Keratinocyte (primary cell): ENCODE results near the gene ALG14. TPM values are rescaled to one million over a fixed set of nuclear protein-coding genes. Genes with fewer than 3 reads are reported as not detected.

Source experiments
- DNase-seq: peaks from one replicate; pipeline ENCODE4 v3.0.0-alpha.2; 2011; ENCODE audit warnings: low read depth, missing footprints, low spot score
- FAIRE-seq: peaks from 2 replicates; lab custom pipeline; 2011; peaks lifted over from hg19 to GRCh38; lab: Jason Lieb, UNC
- H2AFZ ChIP-seq: 2 replicates; pipeline ENCODE4 v1.6.0; 2012; ENCODE audit warnings: low read length, control low read depth, inconsistent platforms; ENCODE audit not compliant: control insufficient read depth
- H3K27ac ChIP-seq: 2 replicates; pipeline ENCODE4 v1.5.1; 2011; ENCODE audit warnings: low read length; ENCODE audit not compliant: control insufficient read depth, insufficient read depth
- H3K27me3 ChIP-seq: 3 replicates; pipeline ENCODE4 v1.6.0; 2011; ENCODE audit warnings: low read length; ENCODE audit not compliant: control insufficient read depth, insufficient read depth; ENCODE audit errors: extremely low read depth
- H3K36me3 ChIP-seq, 2 experiments: 2 replicates in 1 of 2; 3 replicates in 1 of 2; pipeline ENCODE4 v1.5.1; 2011; ENCODE audit warnings: low read length in 2 of 2, mild to moderate bottlenecking in 1 of 2; ENCODE audit not compliant: control insufficient read depth in 2 of 2, insufficient read depth in 2 of 2; ENCODE audit errors: extremely low read depth in 1 of 2
- H3K4me1 ChIP-seq: 3 replicates; pipeline ENCODE4 v1.5.1; 2011; ENCODE audit warnings: low read length; ENCODE audit not compliant: control insufficient read depth, insufficient read depth; ENCODE audit errors: extremely low read depth
- H3K4me2 ChIP-seq: 3 replicates; pipeline ENCODE4 v1.6.0; 2011; ENCODE audit warnings: low read depth, low read length; ENCODE audit not compliant: control insufficient read depth, insufficient read depth; ENCODE audit errors: extremely low read depth
- H3K4me3 ChIP-seq, 3 experiments: fragments of 200-600 bp in 1 of 3; sonication (generic) in 1 of 3; 2 replicates in 2 of 3; 3 replicates in 1 of 3; pipeline ENCODE4 v1.5.1; 2011 to 2016; ENCODE audit warnings: low read length in 3 of 3, mild to moderate bottlenecking in 3 of 3, control low read depth in 2 of 3, inconsistent platforms in 1 of 3, low read depth in 1 of 3, mixed read lengths in 1 of 3, mixed run types in 1 of 3, moderate library complexity in 1 of 3; ENCODE audit not compliant: control insufficient read depth in 2 of 3, insufficient read depth in 2 of 3; ENCODE audit errors: extremely low read depth in 1 of 3
- H3K79me2 ChIP-seq: 2 replicates; pipeline ENCODE4 v1.6.0; 2012; ENCODE audit warnings: low read length; ENCODE audit not compliant: control insufficient read depth, insufficient read depth
- H3K9ac ChIP-seq: 3 replicates; pipeline ENCODE4 v1.6.0; 2011; ENCODE audit warnings: low read length; ENCODE audit not compliant: control insufficient read depth, insufficient read depth; ENCODE audit errors: extremely low read depth
- H3K9me1 ChIP-seq: 3 replicates; pipeline ENCODE4 v1.6.0; 2011; ENCODE audit warnings: low read length; ENCODE audit not compliant: control insufficient read depth, insufficient read depth; ENCODE audit errors: extremely low read depth
- H3K9me3 ChIP-seq: 2 replicates; pipeline ENCODE4 v1.5.1; 2012; ENCODE audit warnings: low read depth, low read length; ENCODE audit not compliant: control insufficient read depth
- H4K20me1 ChIP-seq: 3 replicates; pipeline ENCODE4 v1.6.0; 2011; ENCODE audit warnings: low read length; ENCODE audit not compliant: control insufficient read depth, insufficient read depth; ENCODE audit errors: extremely low read depth
- CTCF ChIP-seq, 3 experiments: IDR thresholded peaks in 1 of 3; conservative IDR thresholded peaks in 1 of 3; optimal IDR thresholded peaks in 1 of 3; 2 replicates in 2 of 3; 3 replicates in 1 of 3; pipeline versions ENCODE3 to v1.5.1; 2011; ENCODE audit warnings: low read length in 3 of 3, mild to moderate bottlenecking in 3 of 3, moderate library complexity in 2 of 3, control low read depth in 1 of 3, inconsistent platforms in 1 of 3; ENCODE audit not compliant: insufficient read depth in 2 of 3; ENCODE audit errors: extremely low read depth in 1 of 3
- EZH2 ChIP-seq: IDR thresholded peaks from one replicate; pipeline ENCODE4 v1.6.1; 2012; ENCODE audit warnings: inconsistent platforms, mild to moderate bottlenecking, low read length, moderate library complexity
- dilution Hi-C: fragments of 300-500 bp; cut with MboI; formaldehyde crosslinking; loops from one replicate; pipeline ENCODE4 v1.7.0; 2020; ENCODE audit warnings: low sequenced_read_pairs; ENCODE audit not compliant: extremely low pct_ligation_motif_present
- polyA plus RNA-seq, 5 experiments: library from polyadenylated mRNA; depleted of rRNA in 3 of 5; stranded (reverse) in 3 of 5; stranded (forward) in 1 of 5; unstranded in 1 of 5; fragments of >200 nt; gene quantifications; 1 replicate in 1 of 5; 2 replicates in 3 of 5; 3 replicates in 1 of 5; pipeline versions ENCODE4 v1.2.1 to v1.2.3, GENCODE V29; 2011 to 2012; ENCODE audit warnings: missing spikeins in 2 of 5, low read depth in 1 of 5, low replicate concordance in 1 of 5

ALG14 gene
- polyA plus RNA-seq, 1 donor (not counting 4 experiments of a cell fraction or from before 2014, with no cell fraction given) = 4.6 TPM

- TF ChIP-seq CTCF (optimal IDR thresholded peaks at IDR 0.05 in 1 of 3, IDR thresholded peaks at IDR 0.05 in 1 of 3, conservative IDR thresholded peaks at IDR 0.05 in 1 of 3; ENCODE audit: extremely low read depth in 1 of 3, insufficient read depth in 2 of 3, low read length in 3 of 3) (no peak), EZH2 (peak; percentile 78)
- Histone ChIP-seq H3K4me2 (peak overlapping the region; percentile 96), H2AFZ (peak overlapping the region; percentile 46), H3K27ac (no peak overlapping the region), H3K9me1 (no peaks in the 10 kb centered on the region), H3K4me3 (peak overlapping the region; percentile 9 to 73 (median 43)), H3K9ac (no peak overlapping the region), H3K9me3 (no peaks in the 10 kb centered on the region), H4K20me1 (no peaks in the 10 kb centered on the region), H3K79me2 (no peaks in the 10 kb centered on the region), H3K4me1 (peaks cover 9% of the 10 kb centered on the region), H3K27me3 (peaks cover 29% of the 10 kb centered on the region), H3K36me3 (no peaks in the 10 kb centered on the region)
- FAIRE-seq (no peak), DNase-seq (no peak)
- dilution Hi-C loops = no loop called here
These were observed 45.3 kb upstream of the ALG14 start for GRCh38 chr1:95118067-95118499.

GRCh38 chr1:95117207-95118066 lies 44.7 kb upstream of the ALG14 start, which contains the start of gene TLCD4:
Gene TLCD4, plus strand, starts transcription at chr1:95117355. Its CDS starts 26,547 bp downstream, at chr1:95143902.
- H3K9me1 ChIP-seq = no peaks in the 10 kb centered on the region
- no peaks in the 10 kb centered on the region for H4K20me1 ChIP-seq
- peak within 1 kb of the TSS; percentile 78 for H2AFZ ChIP-seq
- dilution Hi-C loops = no loop called here
- peaks cover 9% of the 10 kb centered on the region for H3K4me1 ChIP-seq
- peaks cover 29% of the 10 kb centered on the region for H3K27me3 ChIP-seq
- H3K9me3 ChIP-seq = no peaks in the 10 kb centered on the region
- no peak within 1 kb of the TSS for H3K27ac ChIP-seq
- DNase-seq (no peak), FAIRE-seq (no peak)
- no peaks in the 10 kb centered on the region for H3K36me3 ChIP-seq
- H3K4me2 ChIP-seq = peak within 1 kb of the TSS; percentile 96
- no peaks in the 10 kb centered on the region for H3K79me2 ChIP-seq
- no peak for TF ChIP-seq EZH2
- TF ChIP-seq CTCF (optimal IDR thresholded peaks at IDR 0.05 in 1 of 3, IDR thresholded peaks at IDR 0.05 in 1 of 3, conservative IDR thresholded peaks at IDR 0.05 in 1 of 3; ENCODE audit: extremely low read depth in 1 of 3, insufficient read depth in 2 of 3, low read length in 3 of 3) = no peak
- H3K9ac ChIP-seq = no peak within 1 kb of the TSS
- H3K4me3 ChIP-seq = peak within 1 kb of the TSS; percentile 42 to 79 (median 73)
